Pancreas (tissue), 10 donors: ENCODE data around the gene EXOC4. TPM values are rescaled to one million over a fixed set of nuclear protein-coding genes. Genes with fewer than 3 reads are reported as not detected.

Source experiments
- ATAC-seq, 4 donors: fragments of 200-7000 bp; cut with Tn5 transposase; one replicate each; pipeline versions ENCODE4 v1.8.0 to v1.9.1; 2020; ENCODE audit warnings: mild to moderate bottlenecking in 4 of 4, moderate library complexity in 4 of 4
- DNase-seq, 6 donors: peaks; one replicate each; pipeline ENCODE4 v3.0.0-alpha.2; 2020
- FAIRE-seq: peaks from 2 replicates; lab custom pipeline; 2012; peaks lifted over from hg19 to GRCh38; lab: Jason Lieb, UNC
- H3K27ac ChIP-seq, 4 donors: fragments of 200-600 bp; sonication (generic); 1 replicate in 3 of 4; 2 replicates in 1 of 4; pipeline versions ENCODE4 v1.5.0 to v1.8.0; 2020
- H3K27me3 ChIP-seq, 4 donors: fragments of 200-600 bp; one replicate each; pipeline ENCODE4 v1.8.0; 2021
- H3K36me3 ChIP-seq, 3 donors: fragments of 200-600 bp; sonication (generic) in 1 of 3; one replicate each; pipeline versions ENCODE4 v1.5.0 to v1.8.0; 2020 to 2021
- H3K4me1 ChIP-seq, 3 donors: fragments of 200-600 bp; one replicate each; pipeline ENCODE4 v1.8.0; 2021
- H3K4me3 ChIP-seq, 4 donors: fragments of 200-600 bp; sonication (generic) in 2 of 4; one replicate each; pipeline versions ENCODE4 v1.5.0 to v1.8.0; 2020 to 2021
- H3K9me3 ChIP-seq, 4 donors: fragments of 200-600 bp; one replicate each; pipeline ENCODE4 v1.8.0; 2021
- WGBS, 2 donors: extraction: QIAGEN DNeasy Blood & Tissue Kit; methylation state at CpG; one replicate each; pipeline ENCODE4 v1.1.7; 2013; 5-methylcytosine and 5-hydroxymethylcytosine counted together
- intact Hi-C, 3 donors: fragments of 100-400 bp; cut with DNase I; formaldehyde crosslinking; loops; one replicate each; pipeline versions ENCODE4 v1.11.1 to v1.14.2; 2022
- polyA plus RNA-seq, 2 donors: library from polyadenylated mRNA; stranded (reverse); fragments of 200-250 nt; gene quantifications; one replicate each; pipeline ENCODE4 v1.2.3, GENCODE V29; 2013
- total RNA-seq, 6 donors: library from RNA; stranded (reverse); fragmentation: NEBNext Ultra II Directional in 4 of 6; extraction: Animal tissue kit (Norgen Biotek cat#: 25700) in 4 of 6; gene quantifications; one replicate each; pipeline versions ENCODE4 v1.2.1 to v1.2.4, GENCODE V29; 2021 to 2023
- TF ChIP-seq, protein P1 (sequence below), 4 donors: fragments of 200-600 bp; sonication (generic) in 3 of 4; IDR thresholded peaks; one replicate each; pipeline versions ENCODE4 v1.5.0 to v1.8.0; 2021; ENCODE audit warnings: antibody characterized with exemption in 4 of 4
- donor health status: healthy with polysubstance abuse.
- donor health status: DM: no; HTN: no; CAD: no; lungs with moderate emphysema.
- donor health status: DM: no; HTN: no; CAD: no.
- donor health status: control.
- donor health status: control.
- donor health status: Bipolar disorder and iron deficiency.
- donor health status: DM: yes; HTN: yes; CAD: no.
- donor health status: DM: no; HTN: no; CAD: no.
- donor health status: DM: no; HTN: no; CAD: no.
- donor health status: DM: yes; HTN: yes; CAD: no.

Gene EXOC4
- total and polyA plus RNA-seq, 8 donors, result 13.4 to 81.2 (median 53.8) TPM

GRCh38 chr7:133786401-133786937 lies 533.6 kb downstream of the EXOC4 start:
- Histone ChIP-seq H3K9me3 (no peaks in the 10 kb centered on the region), H3K4me3 (no peak overlapping the region), H3K36me3 (no peaks in the 10 kb centered on the region), H3K4me1 (no peaks in the 10 kb centered on the region), H3K27ac (no peak overlapping the region), H3K27me3 (no peaks in the 10 kb centered on the region)
- DNase-seq (no peak), FAIRE-seq (no peak), ATAC-seq (no peak)
- WGBS, 2 donors, result 58 to 60% methylated on average over 3 of the region's 3 CpGs
- intact Hi-C loops, result no loop called here
- TF ChIP-seq, protein P1, sequence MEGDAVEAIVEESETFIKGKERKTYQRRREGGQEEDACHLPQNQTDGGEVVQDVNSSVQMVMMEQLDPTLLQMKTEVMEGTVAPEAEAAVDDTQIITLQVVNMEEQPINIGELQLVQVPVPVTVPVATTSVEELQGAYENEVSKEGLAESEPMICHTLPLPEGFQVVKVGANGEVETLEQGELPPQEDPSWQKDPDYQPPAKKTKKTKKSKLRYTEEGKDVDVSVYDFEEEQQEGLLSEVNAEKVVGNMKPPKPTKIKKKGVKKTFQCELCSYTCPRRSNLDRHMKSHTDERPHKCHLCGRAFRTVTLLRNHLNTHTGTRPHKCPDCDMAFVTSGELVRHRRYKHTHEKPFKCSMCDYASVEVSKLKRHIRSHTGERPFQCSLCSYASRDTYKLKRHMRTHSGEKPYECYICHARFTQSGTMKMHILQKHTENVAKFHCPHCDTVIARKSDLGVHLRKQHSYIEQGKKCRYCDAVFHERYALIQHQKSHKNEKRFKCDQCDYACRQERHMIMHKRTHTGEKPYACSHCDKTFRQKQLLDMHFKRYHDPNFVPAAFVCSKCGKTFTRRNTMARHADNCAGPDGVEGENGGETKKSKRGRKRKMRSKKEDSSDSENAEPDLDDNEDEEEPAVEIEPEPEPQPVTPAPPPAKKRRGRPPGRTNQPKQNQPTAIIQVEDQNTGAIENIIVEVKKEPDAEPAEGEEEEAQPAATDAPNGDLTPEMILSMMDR (IDR thresholded peaks at IDR 0.05), result no peak

GRCh38 chr7:133789974-133790373 lies 537.1 kb downstream of the EXOC4 start:
- DNase-seq, result no peak
- Histone ChIP-seq H3K9me3 (no peaks in the 10 kb centered on the region), H3K27me3 (no peaks in the 10 kb centered on the region), H3K4me3 (no peak overlapping the region), H3K27ac (no peak overlapping the region), H3K36me3 (no peaks in the 10 kb centered on the region), H3K4me1 (no peaks in the 10 kb centered on the region)
- FAIRE-seq, result no peak
- intact Hi-C loops, result no loop called here
- WGBS, 2 donors, result 76 to 91% methylated on average over 3 of the region's 3 CpGs
- no peak for ATAC-seq
- TF ChIP-seq, protein P1 (IDR thresholded peaks at IDR 0.05), result no peak

GRCh38 chr7:133790911-133791310 lies 538.0 kb downstream of the EXOC4 start:
- no peak for ATAC-seq
- Histone ChIP-seq H3K27me3 (no peaks in the 10 kb centered on the region), H3K36me3 (no peaks in the 10 kb centered on the region), H3K27ac (no peak overlapping the region), H3K4me3 (no peak overlapping the region), H3K4me1 (no peaks in the 10 kb centered on the region), H3K9me3 (no peaks in the 10 kb centered on the region)
- WGBS, 2 donors, result 95 to 99% methylated on average over 4 of the region's 4 CpGs
- TF ChIP-seq, protein P1 (IDR thresholded peaks at IDR 0.05), result no peak
- DNase-seq, result no peak
- intact Hi-C loops, result no loop called here
- no peak for FAIRE-seq

- Histone ChIP-seq H3K9me3 (no peaks in the 10 kb centered on the region), H3K4me3 (no peak overlapping the region), H3K27ac (no peak overlapping the region), H3K4me1 (no peaks in the 10 kb centered on the region), H3K36me3 (no peaks in the 10 kb centered on the region), H3K27me3 (no peaks in the 10 kb centered on the region)
- intact Hi-C loops, result no loop called here
- TF ChIP-seq, protein P1 (IDR thresholded peaks at IDR 0.05), result no peak
- DNase-seq (no peak), FAIRE-seq (no peak), ATAC-seq (no peak)
- 51 to 52% methylated on average over 2 of the region's 2 CpGs for WGBS, 2 donors
Observed at GRCh38 chr7:133794479-133794878, 541.6 kb downstream of the EXOC4 start.

GRCh38 chr7:133795068-133795665 lies 542.3 kb downstream of the EXOC4 start:
- Histone ChIP-seq H3K36me3 (no peaks in the 10 kb centered on the region), H3K4me3 (no peak overlapping the region), H3K9me3 (no peaks in the 10 kb centered on the region), H3K4me1 (no peaks in the 10 kb centered on the region), H3K27ac (no peak overlapping the region), H3K27me3 (no peaks in the 10 kb centered on the region)
- intact Hi-C loops, result no loop called here
- ATAC-seq (no peak), FAIRE-seq (no peak), DNase-seq (no peak)
- WGBS, 2 donors, result 93 to 99% methylated on average over 2 of the region's 2 CpGs
- TF ChIP-seq, protein P1 (IDR thresholded peaks at IDR 0.05), result no peak
